NCI-H2029 treated with DMSO at 0.1 percent for 48 hours (cell line): Measurements from ENCODE around the gene CTXN2.

ENCODE experiments used
- DNase-seq: peaks from one replicate; lab custom pipeline; 2025; lab: John Stamatoyannopoulos, UW

Gene CTXN2

DNA sequence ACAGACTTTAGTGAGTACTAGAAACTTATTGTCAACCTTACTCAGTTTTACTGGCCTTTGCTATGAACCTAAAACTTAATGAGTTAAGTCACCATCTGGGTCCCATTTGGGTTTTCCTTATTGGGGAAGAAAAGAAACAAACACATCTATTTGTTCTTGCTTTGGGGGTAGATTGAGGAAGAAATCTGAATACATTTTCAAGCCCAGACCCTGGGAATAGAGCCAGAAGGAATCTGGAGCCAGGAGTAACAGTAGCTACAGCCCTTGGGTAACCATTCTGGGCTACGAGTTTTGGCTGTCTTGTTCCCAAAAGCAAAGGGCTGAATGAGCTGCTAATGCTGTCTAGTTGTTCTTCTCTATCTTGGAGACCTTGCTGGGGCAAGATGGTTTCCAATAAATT is 31.2 kb downstream of the CTXN2 start:
- no peak for DNase-seq

GRCh38 chr15:48225771-48226170 is 34.3 kb downstream of the CTXN2 start:
- no peak for DNase-seq

GRCh38 chr15:48230498-48230897 is 39.0 kb downstream of the CTXN2 start:
- no peak for DNase-seq

DNA sequence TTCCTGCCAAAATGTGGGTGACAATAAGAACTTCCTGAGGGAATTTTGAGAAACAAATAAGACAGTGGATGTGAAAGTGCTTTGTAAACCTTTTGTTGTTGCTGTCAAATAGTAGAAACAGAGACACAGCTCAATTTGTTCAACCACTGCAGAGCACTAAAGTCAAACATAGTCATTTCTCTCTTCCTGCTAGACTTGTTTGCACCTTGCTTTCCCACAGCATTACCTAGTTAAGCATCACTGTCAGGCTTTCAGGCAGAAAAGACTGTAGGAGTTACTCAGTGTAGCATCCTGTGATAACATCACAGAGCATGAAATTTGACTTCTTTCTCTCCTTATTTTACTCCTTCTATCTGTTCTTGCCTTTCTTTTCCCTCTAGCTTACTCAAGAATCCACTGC is 41.8 kb downstream of the CTXN2 start:
- DNase-seq: no peak

- DNase-seq: no peak
These were observed 47.9 kb downstream of the CTXN2 start for GRCh38 chr15:48239334-48239733.

GRCh38 chr15:48242015-48242414 is 50.5 kb downstream of the CTXN2 start:
- DNase-seq: no peak

- no peak for DNase-seq
These were observed 51.1 kb downstream of the CTXN2 start for GRCh38 chr15:48242535-48242934.

DNA sequence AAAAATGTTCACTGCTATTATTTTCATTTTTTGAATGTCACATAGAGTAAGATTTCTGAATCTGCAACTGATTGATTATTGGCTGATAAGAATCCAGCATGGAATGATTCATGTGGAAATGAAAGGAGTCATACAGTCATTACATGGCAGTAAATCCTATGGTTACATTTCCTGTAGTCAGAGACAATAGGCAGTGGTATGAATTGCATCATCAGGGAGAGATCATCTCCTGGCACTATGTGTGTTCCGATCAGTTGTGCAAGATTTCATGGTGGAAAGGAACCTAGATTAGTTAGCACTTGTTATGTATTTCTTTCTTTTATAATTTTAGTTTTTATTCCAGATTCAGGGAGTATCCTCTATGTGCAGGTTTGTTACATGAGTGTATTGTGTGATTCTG is 53.5 kb downstream of the CTXN2 start:
- DNase-seq: no peak

GRCh38 chr15:48248414-48248813 is 56.9 kb downstream of the CTXN2 start:
- DNase-seq: no peak

GRCh38 chr15:48250640-48251076 is 59.2 kb downstream of the CTXN2 start:
- no peak for DNase-seq

- DNase-seq: no peak
These were observed 61.7 kb downstream of the CTXN2 start for GRCh38 chr15:48253172-48253571.
